HG03558 (cell line): ENCODE measurements around the gene KCNC1.

Experiments used
- ATAC-seq: cut with Tn5 transposase; IDR thresholded peaks from one replicate; pipeline ENCODE4 v1.9.1; 2021; ENCODE audit warnings: moderate number of reproducible peaks; ENCODE audit not compliant: unreplicated experiment; ENCODE audit errors: extremely low read depth

The KCNC1 gene

GRCh38 chr11:17810746-17811145 lies 76.2 kb downstream of the KCNC1 start:
- ATAC-seq, result no peak

DNA sequence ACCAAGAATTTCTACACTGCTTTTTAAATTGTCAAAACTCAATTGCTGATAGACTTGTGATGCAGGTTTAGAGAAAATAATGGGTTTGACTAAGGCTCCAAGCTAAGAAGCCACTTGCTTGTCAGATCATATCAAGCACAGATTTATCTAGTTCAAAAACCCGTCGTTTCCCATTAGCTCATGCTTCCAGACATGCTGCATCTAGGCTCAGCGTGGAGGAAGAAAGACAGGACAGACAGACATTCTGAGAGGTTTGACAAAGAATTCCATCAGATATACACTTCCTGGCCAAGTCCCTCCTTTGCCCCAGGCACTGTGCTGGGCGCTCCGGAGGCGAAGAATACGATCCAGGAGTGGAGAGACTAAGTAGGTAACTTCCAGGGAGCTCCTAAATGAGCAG lies 76.8 kb downstream of the KCNC1 start:
- no peak for ATAC-seq

- no peak for ATAC-seq
Observed at GRCh38 chr11:17812091-17812864, 77.7 kb downstream of the KCNC1 start.

GRCh38 chr11:17812865-17813187 lies 78.2 kb downstream of the KCNC1 start:
- no peak for ATAC-seq

DNA sequence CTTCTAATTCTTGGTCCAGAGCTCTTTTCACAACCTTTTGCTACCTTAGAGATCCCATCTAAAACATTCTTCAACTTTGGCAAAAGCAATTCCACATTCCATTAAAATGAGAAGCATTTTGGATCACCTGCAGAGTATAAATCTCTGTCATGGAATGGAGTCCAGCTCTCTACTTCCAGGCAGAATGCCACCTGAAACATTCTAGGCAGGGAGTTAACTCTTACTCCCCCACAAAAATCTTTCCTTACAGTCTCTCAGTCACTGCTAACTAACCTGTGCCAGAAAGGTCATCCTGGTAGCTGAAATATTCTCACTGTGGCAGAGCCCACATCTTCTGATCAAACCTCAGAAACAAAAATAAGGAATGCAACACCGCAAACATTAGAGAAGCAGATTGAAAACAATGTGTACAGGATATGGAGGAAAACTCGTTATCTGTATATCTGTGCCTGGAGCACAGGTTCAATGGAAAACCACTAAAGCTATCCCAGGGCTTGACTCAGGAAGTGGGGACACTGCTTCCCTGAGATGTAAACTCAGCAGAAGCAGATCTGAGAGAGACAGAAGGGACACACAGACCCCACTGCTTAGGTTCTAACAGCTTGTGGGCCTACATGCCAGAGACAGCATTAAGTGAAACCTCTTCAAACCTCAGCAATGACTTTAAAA lies 78.9 kb downstream of the KCNC1 start:
- no peak for ATAC-seq

DNA sequence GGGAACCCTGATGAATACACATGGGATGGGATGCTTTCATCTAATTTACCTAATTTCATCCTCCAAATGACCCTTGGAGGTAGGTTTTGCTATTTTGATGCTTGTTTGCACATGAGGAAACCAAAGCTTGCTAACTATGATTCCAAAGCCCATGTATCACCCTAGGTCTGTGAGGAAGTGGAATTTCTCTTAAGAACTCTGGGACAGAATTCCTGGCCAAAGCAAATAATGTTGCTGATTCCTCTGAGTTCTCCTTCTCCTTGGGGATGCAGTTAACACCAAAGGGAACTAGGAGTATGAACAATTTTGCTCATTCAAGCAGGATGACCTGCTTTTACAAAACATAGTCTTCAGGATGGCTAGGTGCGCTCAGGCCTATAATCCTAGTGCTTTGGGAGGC lies 80.0 kb downstream of the KCNC1 start:
- no peak for ATAC-seq

DNA sequence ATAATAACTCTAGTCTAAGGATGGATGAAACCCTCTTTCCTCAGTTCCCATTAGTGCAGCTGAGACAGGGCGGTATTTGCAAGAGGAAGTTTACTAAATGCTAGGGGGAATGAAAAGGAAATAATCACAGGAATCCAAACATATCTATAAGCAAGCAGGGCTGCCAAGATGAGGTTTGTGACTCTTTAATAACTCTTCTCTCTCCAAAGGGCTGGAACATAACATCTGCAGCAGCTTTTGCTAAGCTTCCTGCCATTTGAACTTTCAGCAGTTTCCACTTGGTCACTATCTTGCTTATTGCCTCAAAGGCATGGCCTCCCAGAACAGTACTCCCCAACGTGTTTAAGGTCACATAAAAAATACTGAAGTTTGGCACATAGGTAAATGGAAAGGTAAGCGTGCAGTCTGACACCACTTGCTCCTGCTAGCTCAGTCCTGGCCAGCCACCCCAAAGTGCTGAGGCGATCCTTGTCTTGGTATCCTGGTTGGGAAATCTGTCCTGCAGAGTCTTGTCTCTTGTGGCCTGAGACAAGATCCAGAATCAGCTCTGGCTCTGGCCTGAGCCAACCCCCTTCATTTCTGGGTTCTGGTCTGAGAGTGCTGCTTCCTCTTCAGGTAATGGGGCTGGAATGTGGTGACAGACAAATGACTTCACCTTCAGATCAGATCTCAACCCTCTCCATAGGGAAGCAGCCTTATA lies 81.8 kb downstream of the KCNC1 start:
- ATAC-seq, result no peak

GRCh38 chr11:17821648-17822400 lies 87.2 kb downstream of the KCNC1 start:
- no peak for ATAC-seq

DNA sequence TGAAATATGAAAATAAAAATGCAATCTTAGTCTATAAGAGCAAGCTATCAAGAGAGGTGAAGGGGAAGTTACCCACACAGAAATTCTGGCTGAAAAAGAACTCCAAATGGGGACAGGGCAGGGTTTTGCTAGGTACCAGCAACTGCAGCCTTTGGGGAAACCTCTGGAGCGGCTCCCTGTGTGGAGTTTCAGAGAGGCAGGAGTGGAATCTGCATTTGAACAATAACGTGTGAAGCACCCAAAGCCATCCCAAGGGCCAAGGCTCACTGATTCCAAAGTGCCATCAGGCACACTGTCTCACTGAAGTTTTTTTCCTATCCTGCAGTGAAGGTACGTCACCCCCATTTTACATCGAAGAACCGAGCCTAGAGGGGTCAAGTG lies 87.8 kb downstream of the KCNC1 start:
- ATAC-seq, result no peak

DNA sequence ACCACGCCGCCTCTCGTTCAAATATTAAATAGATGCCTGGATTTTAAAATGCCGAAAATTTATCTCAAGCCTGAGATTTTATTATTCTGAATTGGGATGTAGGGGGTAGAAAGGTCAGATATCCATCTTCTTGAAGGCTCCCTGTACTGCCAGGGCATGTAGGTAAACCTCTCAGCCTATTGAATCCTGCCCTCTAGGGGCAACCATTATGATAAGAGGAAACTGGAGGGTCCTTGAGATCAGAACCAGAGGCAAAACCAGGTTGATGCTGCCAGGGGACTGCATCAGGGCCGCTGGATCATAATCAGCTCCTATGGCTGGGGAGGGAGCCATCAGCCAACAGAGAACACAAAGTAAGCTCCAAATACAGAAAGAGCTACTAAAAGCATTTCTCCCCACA lies 92.4 kb downstream of the KCNC1 start:
- ATAC-seq, result no peak

GRCh38 chr11:17828311-17828751 lies 93.8 kb downstream of the KCNC1 start:
- ATAC-seq, result no peak

- no peak for ATAC-seq
Observed at GRCh38 chr11:17831228-17831627, 96.6 kb downstream of the KCNC1 start.

GRCh38 chr11:17831883-17832282 lies 97.3 kb downstream of the KCNC1 start:
- ATAC-seq, result no peak
